ENCODE results near the gene EIF2S3B.

Gene EIF2S3B

GRCh38 chr12:10554756-10555481, 49.2 kb downstream of the EIF2S3B start:
- no peak for DNase-seq

GRCh38 chr12:10557329-10557728, 51.6 kb downstream of the EIF2S3B start:
- no peak for DNase-seq

DNA sequence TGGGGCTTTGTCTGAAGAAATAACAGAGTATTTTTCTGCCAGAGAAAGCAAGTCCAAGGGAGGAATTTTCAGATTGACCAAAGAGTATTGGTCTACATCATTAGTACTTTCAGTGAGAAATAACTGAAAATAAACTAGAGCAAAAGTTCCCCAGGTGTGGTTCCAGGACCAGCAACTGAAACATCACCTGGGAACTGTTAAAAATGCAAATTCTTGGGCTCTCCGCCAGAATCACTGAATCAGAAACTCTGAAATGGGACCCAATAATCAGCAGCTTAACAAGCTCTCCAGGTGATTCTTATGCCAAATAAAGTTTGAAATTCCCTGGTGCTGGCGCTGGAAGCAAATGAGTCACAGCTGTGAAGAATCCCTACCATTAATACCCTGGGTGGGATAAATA, 52.1 kb downstream of the EIF2S3B start:
- no peak for DNase-seq

Data from MV-4-11 (cell line).